HG03575 (cell line): ENCODE results near the gene AKAP12.

ENCODE experiments used
- ATAC-seq: cut with Tn5 transposase; IDR thresholded peaks from one replicate; pipeline ENCODE4 v1.9.1; 2021; ENCODE audit not compliant: unreplicated experiment, insufficient number of reproducible peaks, low FRiP score; ENCODE audit errors: extremely low read depth

AKAP12 gene

GRCh38 chr6:151390276-151390850 lies 150.6 kb downstream of the AKAP12 start:
- ATAC-seq, result peak; percentile 49

GRCh38 chr6:151390851-151391470 lies 151.2 kb downstream of the AKAP12 start:
- ATAC-seq, result no peak

GRCh38 chr6:151391471-151392413 lies 152.0 kb downstream of the AKAP12 start, which contains the start of gene ZBTB2:
ZBTB2 (minus strand) TSS chr6:151391559; CDS start chr6:151373637, 17,922 bp downstream.
- no peak for ATAC-seq

- ATAC-seq, result no peak
Measured at GRCh38 chr6:151392427-151392826, 152.7 kb downstream of the AKAP12 start.

GRCh38 chr6:151393410-151393809 lies 153.6 kb downstream of the AKAP12 start:
- ATAC-seq, result no peak

- ATAC-seq, result no peak
Measured at GRCh38 chr6:151399679-151400078, 159.9 kb downstream of the AKAP12 start.

- ATAC-seq, result no peak
Measured at GRCh38 chr6:151400473-151400872, 160.7 kb downstream of the AKAP12 start.

DNA sequence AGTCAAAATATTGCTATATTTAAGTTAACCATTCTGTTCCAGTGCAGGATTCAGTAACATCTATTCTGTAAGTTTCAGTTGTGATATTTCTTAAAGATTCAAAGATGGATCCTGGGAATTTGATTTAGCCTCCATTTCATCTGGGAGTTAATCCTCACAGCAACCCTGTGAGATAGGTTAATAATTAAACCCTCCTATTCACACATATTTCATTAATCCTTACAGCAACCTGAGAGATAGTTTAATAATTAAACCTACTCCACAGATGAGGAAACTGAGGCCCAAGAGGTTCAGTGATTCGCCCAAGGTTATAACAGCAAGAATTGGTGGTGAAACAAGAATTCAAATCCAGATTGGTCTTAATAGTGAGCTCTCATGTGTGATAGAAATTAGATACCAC lies 162.5 kb downstream of the AKAP12 start:
- no peak for ATAC-seq

DNA sequence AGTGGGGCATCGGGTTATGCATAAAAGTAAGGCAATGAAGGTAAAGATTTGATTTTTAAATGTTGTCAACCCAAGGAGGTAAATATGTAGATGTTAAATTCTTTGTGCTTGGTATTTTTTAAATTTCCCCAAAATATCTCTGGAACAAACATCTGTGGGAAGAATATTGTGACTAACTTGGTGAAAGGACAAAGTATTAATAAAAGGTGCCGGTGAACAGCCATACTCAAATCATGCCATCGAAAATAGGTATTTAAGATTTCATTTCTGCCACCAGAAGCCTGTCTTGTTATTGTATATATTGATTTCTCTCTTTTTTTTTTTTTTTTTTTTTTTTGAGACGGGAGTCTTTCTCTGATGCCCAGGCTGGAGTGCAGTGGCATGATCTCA lies 164.1 kb downstream of the AKAP12 start:
- no peak for ATAC-seq
